K562 treated with DMSO at 1 percent for 48 hours (cell line): Measurements from ENCODE around the gene CTSW. TPM values are rescaled to one million over a fixed set of nuclear protein-coding genes. Genes with fewer than 3 reads are reported as not detected.

Experiments used
- total RNA-seq: library from RNA; unstranded; fragments of 300-600 nt; gene quantifications from 2 replicates; pipeline ENCODE4 v1.2.3, GENCODE V29; 2022; ENCODE audit warnings: low replicate concordance; ENCODE audit errors: extremely low read depth

The CTSW gene
- not detected in 2 replicates for total RNA-seq

GRCh38 chr11:65879617-65880016 lies at the start of gene CTSW:
Gene CTSW, plus strand, starts transcription at chr11:65879837. Its CDS starts 18 bp downstream, at chr11:65879855.

GRCh38 chr11:65833297-65834030 lies 46.2 kb upstream of the CTSW start, which contains the start of gene SNX32:
Gene SNX32, plus strand, starts transcription at chr11:65833963. Its CDS starts 103 bp downstream, at chr11:65834066.

GRCh38 chr11:65857853-65858680 lies 21.6 kb upstream of the CTSW start, which contains the start of gene CFL1:
Gene CFL1, minus strand, starts transcription at chr11:65858180. Its CDS starts 81 bp downstream, at chr11:65858099.

DNA sequence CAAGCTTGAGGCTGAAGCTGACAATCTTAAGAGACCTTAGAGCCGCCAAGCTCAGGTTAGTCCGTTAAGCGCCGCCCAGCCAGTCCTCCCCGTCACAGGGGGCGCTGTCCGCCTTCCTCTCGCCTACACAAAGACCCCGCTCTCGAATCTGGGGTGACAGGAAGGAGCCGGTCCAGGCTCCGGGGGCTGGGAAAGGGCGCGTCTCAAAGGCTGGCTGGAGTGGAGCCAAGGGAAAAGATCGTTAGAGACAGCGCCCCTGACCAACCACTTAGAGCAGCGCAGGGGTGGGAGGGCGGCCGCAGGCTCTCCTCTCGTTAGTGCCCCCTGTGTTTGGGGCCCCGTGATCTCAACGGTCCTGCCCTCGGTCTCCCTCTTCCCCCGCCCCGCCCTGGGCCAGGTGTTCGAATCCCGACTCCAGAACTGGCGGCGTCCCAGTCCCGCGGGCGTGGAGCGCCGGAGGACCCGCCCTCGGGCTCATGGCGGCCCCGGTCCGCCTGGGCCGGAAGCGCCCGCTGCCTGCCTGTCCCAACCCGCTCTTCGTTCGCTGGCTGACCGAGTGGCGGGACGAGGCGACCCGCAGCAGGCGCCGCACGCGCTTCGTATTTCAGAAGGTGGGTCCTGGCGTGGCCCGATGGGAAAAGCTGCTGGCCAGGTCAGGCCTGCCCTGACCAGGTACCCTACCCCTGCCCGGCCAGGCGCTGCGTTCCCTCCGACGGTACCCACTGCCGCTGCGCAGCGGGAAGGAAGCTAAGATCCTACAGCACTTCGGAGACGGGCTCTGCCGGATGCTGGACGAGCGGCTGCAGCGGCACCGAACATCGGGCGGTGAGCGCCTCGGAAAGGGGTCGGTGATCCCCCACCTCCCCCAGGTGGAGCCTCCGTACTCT lies 19.1 kb upstream of the CTSW start, which contains the start of gene MUS81:
Gene MUS81, plus strand, starts transcription at position 156 of the 887 bp plus-strand sequence. Its CDS starts 321 bp downstream, at position 477.

DNA sequence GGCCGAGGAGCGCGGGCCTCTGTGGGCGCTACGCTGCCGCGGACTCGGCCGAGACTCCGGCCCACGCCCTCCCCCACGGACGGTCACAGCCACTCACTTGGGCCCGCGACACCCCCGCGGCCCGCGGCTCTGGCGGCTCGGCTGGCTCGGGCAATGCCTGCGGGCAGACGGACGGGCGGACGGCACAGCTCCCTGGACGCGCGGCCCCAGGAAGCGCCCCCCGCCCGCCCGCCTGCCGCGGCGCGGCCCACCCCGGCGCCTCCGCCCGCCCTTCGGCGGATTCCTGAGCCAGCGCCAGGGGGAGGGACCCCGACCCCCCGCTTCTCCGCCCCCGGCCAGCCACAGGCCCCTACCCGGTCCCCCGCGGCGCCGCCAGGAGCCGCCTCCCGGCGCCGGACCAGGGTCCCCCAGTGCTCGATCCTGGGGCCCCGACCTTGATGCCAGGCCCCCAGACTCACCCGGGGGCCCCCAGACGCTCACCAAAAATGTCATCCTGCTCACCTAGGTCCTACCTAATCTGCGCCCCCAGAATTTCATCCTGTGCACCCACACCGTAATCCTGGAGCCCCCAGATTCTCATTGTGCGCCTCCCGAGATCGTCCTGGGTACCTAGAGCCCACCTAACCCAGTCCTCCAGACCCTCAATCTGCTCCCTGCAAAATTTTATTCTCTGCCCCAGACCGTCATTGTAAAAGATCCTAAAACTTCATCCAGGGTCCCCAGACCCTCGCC lies 6.9 kb upstream of the CTSW start, which contains the start of gene EFEMP2:
Gene EFEMP2, minus strand, starts transcription at position 215 of the 732 bp plus-strand sequence. CDS start 446 bp downstream, outside the sequence.

GRCh38 chr11:65888163-65888814 lies 8.7 kb downstream of the CTSW start, which contains the start of gene FIBP:
Gene FIBP, minus strand, starts transcription at chr11:65888471. Its CDS starts 53 bp downstream, at chr11:65888418.

GRCh38 chr11:65890324-65891218 lies 10.9 kb downstream of the CTSW start, which contains the start of gene CCDC85B:
Gene CCDC85B, plus strand, starts transcription at chr11:65890673. Its CDS starts 111 bp downstream, at chr11:65890784.

DNA sequence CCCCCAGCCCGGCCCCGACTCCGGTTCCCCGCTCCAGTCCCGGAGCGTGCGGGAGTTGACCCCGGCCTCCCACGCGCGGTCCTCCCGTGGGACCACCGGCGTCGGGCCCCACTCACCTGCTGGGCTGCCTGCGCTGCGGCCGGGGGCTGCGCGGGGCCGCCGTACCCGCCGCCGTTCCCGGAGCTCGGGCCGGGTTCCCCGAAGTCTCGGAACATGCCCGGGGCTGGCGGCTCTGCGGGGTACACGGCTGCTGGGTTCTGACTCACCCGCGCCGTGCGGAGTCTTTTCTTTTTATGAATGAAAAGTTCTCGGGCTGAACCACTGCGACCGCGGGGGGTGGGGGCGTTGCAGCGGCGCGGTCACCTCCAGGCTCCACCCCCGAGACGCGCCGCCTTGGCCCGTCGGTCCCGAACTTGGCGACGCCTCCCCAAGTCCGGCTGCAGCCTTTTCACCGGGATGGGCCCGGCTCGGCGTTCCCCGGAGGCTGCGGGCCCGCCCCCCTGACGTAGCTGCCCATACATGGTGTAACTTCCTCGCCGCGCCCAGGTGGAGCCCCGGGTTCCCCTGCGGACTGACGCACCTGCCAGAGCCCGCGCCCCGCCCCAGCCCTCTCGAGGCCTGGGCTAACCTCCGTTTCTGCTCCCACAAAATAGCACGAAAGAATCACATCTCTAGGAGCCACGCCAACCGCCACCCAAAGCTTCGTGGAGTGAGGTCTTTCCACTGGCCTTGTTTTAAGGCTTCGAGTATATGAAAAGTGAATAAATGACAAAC lies 20.7 kb downstream of the CTSW start, which contains the start of gene FOSL1:
Gene FOSL1, minus strand, starts transcription at position 264 of the 774 bp plus-strand sequence. Its CDS starts 49 bp downstream, at position 215.

DNA sequence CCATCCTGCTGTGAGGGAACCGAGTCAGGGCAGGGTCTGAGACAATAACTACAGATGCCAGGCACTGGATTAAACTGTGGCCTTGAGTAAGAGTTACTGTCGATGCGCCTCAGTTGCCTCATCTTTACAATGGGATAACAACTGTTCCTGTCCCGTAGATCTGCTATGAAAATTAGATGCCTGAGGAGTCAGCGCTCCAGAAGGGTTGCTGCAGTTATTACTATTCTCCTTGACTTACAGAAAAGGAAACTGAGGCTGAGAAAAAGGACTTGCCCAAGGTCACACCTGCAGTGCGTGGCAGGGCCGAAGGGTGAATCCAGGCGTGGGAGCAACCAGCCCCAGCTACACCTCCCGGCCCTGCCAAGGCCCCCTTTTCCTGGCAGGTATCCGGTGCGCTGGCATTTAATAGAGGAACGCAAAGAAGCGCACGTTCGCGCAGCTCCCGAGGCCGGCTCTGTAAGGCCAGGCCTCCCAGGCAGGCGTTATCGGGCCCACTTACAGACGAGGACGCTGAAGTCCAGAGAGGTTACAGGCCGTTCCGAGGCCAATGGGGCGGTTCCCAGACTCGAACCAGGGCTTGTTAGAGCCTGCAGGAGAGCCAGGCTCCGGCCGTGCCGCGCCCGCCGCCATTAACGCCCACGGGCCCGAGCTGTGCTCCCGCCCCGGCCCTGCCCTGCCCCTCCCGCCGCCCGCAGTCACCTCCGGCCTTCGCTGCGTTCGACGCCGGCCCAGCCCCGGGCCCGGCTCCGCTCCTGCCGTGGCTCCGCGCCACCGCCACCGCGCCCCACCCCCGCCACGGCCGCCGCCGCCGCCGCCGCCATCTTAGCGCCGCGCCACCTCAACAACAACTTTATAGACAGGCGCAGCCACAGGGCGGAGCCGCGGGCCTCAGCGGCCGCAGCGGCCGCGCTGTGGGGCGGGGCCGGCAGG lies 38.8 kb downstream of the CTSW start, which contains the start of gene C11orf68:
Gene C11orf68, minus strand, starts transcription at position 852 of the 930 bp plus-strand sequence. Its CDS starts 31 bp downstream, at position 821.

DNA sequence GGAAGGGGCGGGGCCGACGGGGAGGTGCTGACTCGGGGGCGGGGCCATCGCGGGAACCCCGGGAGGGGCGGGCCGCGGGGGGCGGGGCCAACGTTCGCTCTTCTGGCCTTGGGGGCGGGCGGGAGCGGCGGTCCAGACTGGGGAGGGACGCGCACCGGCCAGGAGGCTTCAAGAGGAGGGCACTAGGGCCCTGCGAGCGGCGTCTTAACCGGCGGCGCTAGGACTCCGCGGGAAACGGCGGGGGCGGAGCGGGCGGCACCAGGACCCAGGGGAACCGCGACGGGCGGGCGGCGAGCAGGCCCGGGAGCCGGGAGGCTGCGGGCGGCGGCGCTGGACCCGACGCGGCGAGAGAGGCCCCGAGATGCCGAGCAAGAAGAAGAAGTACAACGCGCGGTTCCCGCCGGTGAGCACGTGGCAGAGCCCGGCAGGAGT lies 39.5 kb downstream of the CTSW start, which contains the start of gene DRAP1:
Gene DRAP1, plus strand, starts transcription at position 286 of the 432 bp plus-strand sequence. Its CDS starts 76 bp downstream, at position 362.

Other genes starting within 250 kb of the CTSW start
- 104 TPM in 1 of 2 replicates, not detected in the other for gene SIPA1, start 241.7 kb upstream of the CTSW start, total RNA-seq
- gene RELA, start 216.9 kb upstream of the CTSW start, total RNA-seq: not detected in 2 replicates
- gene KAT5, start 167.6 kb upstream of the CTSW start, total RNA-seq: not detected in 2 replicates
- gene RNASEH2C, start 159.0 kb upstream of the CTSW start, total RNA-seq: not detected in 2 replicates
- gene AP5B1, start 98.9 kb upstream of the CTSW start, total RNA-seq: not detected in 2 replicates
- not detected in 2 replicates for gene OVOL1, start 92.8 kb upstream of the CTSW start, total RNA-seq
- not detected in 2 replicates for gene SNX32, start 45.9 kb upstream of the CTSW start, total RNA-seq
- 572 TPM in 1 of 2 replicates, not detected in the other for gene CFL1, start 21.7 kb upstream of the CTSW start, total RNA-seq
- not detected in 2 replicates for gene MUS81, start 19.4 kb upstream of the CTSW start, total RNA-seq
- not detected in 2 replicates for gene EFEMP2, start 7.0 kb upstream of the CTSW start, total RNA-seq
- gene FIBP, start 8.6 kb downstream of the CTSW start, total RNA-seq: not detected in 2 replicates
- not detected in 2 replicates for gene CCDC85B, start 10.8 kb downstream of the CTSW start, total RNA-seq
- gene FOSL1, start 20.6 kb downstream of the CTSW start, total RNA-seq: not detected in 2 replicates
- gene C11orf68, start 39.2 kb downstream of the CTSW start, total RNA-seq: not detected in 2 replicates
- gene DRAP1, start 39.6 kb downstream of the CTSW start, total RNA-seq: not detected in 2 replicates
- not detected in 2 replicates for gene TSGA10IP, start 65.6 kb downstream of the CTSW start, total RNA-seq
- gene SART1, start 81.9 kb downstream of the CTSW start, total RNA-seq: not detected in 2 replicates
- gene EIF1AD, start 122.3 kb downstream of the CTSW start, total RNA-seq: not detected in 2 replicates
- gene BANF1, start 122.7 kb downstream of the CTSW start, total RNA-seq: not detected in 2 replicates
- not detected in 2 replicates for gene CST6, start 132.2 kb downstream of the CTSW start, total RNA-seq
- not detected in 2 replicates for gene CATSPER1, start 146.6 kb downstream of the CTSW start, total RNA-seq
- gene GAL3ST3, start 169.3 kb downstream of the CTSW start, total RNA-seq: not detected in 2 replicates
- gene SF3B2, start 172.5 kb downstream of the CTSW start, total RNA-seq: not detected in 2 replicates
- not detected in 2 replicates for gene PACS1, start 190.4 kb downstream of the CTSW start, total RNA-seq